ENCODE results near the gene TRIM7. TPM values are rescaled to one million over a fixed set of nuclear protein-coding genes. Genes with fewer than 3 reads are reported as not detected.

TRIM7 gene
- total and polyA plus RNA-seq, 9 of the 15 experiments (the other 6 are each of a cell fraction or from before 2014, with no cell fraction given) = 2.6 to 14.9 (median 8.9) TPM

DNA sequence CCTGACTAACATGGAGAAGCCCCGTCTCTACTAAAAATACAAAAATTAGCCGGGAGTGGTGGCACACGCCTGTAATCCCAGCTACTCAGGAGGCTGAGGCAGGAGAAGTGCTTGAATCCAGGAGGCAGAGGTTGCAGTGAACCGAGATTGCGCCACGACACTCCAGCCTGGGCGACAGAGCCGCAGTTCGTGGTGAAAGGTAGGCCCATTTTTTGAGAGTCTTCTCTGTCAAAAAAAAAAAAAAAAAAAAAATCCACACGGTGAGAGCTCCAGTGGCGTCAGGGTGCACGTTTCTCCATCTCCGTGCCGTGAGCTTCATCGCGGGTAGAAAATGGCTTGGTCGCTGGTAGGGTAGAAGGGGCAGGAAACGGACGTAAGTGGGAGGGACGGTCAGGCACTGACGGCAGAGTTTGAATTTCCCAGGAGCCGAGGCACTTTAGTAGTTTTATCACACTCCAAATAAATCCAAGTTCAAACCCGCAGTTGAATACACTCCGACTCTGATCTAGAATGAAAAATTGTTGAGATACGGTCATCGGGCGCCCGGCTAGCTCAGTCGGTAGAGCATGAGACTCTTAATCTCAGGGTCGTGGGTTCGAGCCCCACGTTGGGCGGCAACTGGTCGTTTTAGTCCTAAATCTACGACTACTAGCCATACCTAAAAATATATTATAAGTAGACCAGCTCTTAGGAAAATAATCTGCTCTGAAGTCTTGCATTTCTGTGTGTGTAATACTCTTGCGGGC lies 2.4 kb upstream of the TRIM7 start (continued):
- TF ChIP-seq, protein P1, sequence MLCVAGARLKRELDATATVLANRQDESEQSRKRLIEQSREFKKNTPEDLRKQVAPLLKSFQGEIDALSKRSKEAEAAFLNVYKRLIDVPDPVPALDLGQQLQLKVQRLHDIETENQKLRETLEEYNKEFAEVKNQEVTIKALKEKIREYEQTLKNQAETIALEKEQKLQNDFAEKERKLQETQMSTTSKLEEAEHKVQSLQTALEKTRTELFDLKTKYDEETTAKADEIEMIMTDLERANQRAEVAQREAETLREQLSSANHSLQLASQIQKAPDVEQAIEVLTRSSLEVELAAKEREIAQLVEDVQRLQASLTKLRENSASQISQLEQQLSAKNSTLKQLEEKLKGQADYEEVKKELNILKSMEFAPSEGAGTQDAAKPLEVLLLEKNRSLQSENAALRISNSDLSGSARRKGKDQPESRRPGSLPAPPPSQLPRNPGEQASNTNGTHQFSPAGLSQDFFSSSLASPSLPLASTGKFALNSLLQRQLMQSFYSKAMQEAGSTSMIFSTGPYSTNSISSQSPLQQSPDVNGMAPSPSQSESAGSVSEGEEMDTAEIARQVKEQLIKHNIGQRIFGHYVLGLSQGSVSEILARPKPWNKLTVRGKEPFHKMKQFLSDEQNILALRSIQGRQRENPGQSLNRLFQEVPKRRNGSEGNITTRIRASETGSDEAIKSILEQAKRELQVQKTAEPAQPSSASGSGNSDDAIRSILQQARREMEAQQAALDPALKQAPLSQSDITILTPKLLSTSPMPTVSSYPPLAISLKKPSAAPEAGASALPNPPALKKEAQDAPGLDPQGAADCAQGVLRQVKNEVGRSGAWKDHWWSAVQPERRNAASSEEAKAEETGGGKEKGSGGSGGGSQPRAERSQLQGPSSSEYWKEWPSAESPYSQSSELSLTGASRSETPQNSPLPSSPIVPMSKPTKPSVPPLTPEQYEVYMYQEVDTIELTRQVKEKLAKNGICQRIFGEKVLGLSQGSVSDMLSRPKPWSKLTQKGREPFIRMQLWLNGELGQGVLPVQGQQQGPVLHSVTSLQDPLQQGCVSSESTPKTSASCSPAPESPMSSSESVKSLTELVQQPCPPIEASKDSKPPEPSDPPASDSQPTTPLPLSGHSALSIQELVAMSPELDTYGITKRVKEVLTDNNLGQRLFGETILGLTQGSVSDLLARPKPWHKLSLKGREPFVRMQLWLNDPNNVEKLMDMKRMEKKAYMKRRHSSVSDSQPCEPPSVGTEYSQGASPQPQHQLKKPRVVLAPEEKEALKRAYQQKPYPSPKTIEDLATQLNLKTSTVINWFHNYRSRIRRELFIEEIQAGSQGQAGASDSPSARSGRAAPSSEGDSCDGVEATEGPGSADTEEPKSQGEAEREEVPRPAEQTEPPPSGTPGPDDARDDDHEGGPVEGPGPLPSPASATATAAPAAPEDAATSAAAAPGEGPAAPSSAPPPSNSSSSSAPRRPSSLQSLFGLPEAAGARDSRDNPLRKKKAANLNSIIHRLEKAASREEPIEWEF (CRISPR knock-in tag; IDR thresholded peaks at IDR 0.05) = no peak
- TF ChIP-seq, protein P2, sequence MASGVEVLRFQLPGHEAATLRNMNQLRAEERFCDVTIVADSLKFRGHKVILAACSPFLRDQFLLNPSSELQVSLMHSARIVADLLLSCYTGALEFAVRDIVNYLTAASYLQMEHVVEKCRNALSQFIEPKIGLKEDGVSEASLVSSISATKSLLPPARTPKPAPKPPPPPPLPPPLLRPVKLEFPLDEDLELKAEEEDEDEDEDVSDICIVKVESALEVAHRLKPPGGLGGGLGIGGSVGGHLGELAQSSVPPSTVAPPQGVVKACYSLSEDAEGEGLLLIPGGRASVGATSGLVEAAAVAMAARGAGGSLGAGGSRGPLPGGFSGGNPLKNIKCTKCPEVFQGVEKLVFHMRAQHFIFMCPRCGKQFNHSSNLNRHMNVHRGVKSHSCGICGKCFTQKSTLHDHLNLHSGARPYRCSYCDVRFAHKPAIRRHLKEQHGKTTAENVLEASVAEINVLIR (CRISPR knock-in tag; IDR thresholded peaks at IDR 0.05) = 0 out of 2 replicates have a peak, but pooled peaks have one; percentile 13
- TF ChIP-seq, protein P3, sequence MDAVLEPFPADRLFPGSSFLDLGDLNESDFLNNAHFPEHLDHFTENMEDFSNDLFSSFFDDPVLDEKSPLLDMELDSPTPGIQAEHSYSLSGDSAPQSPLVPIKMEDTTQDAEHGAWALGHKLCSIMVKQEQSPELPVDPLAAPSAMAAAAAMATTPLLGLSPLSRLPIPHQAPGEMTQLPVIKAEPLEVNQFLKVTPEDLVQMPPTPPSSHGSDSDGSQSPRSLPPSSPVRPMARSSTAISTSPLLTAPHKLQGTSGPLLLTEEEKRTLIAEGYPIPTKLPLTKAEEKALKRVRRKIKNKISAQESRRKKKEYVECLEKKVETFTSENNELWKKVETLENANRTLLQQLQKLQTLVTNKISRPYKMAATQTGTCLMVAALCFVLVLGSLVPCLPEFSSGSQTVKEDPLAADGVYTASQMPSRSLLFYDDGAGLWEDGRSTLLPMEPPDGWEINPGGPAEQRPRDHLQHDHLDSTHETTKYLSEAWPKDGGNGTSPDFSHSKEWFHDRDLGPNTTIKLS (IDR thresholded peaks at IDR 0.05; ENCODE audit: borderline replicate concordance, low read depth) = no peak
- TF ChIP-seq BRD4 (IDR thresholded peaks at IDR 0.05) = peak; percentile 85; the same call in 1 of the 2 replicates
- 0 out of 2 replicates have a peak, but pooled peaks have one; percentile 27 for TF ChIP-seq NFXL1 (CRISPR knock-in tag; IDR thresholded peaks at IDR 0.05)
- 0 out of 2 replicates have a peak, but pooled peaks have one; percentile 2 for TF ChIP-seq GABPB1 (CRISPR knock-in tag; IDR thresholded peaks at IDR 0.05)
- no peak for TF ChIP-seq SP2 (IDR thresholded peaks at IDR 0.05; ENCODE audit: extremely low read depth, low read depth, low read length, poor library complexity, severe bottlenecking)
- no peak for TF ChIP-seq RAD51 (IDR thresholded peaks at IDR 0.05; ENCODE audit: borderline replicate concordance, low read depth)
- peak; percentile 26 to 87; a peak in 3 of 4 replicates for TF ChIP-seq ARNT (IDR thresholded peaks at IDR 0.05)
- no peak for TF ChIP-seq HDAC3 (IDR thresholded peaks at IDR 0.05; ENCODE audit: borderline replicate concordance, partially characterized antibody)
- no peak for TF ChIP-seq PHB2 (IDR thresholded peaks at IDR 0.05; ENCODE audit: low read depth)
- TF ChIP-seq ARHGAP35 (IDR thresholded peaks at IDR 0.05; ENCODE audit: partially characterized antibody) = no peak
- TF ChIP-seq ZNF79 (CRISPR knock-in tag; IDR thresholded peaks at IDR 0.05; ENCODE audit: low read depth) = no peak
- TF ChIP-seq BCL6 (CRISPR knock-in tag; IDR thresholded peaks at IDR 0.05) = no peak
- TF ChIP-seq BRCA1 (IDR thresholded peaks at IDR 0.05) = no peak
- TF ChIP-seq BRCA1 (CRISPR knock-in tag; IDR thresholded peaks at IDR 0.05) = no peak
- TF ChIP-seq, protein P4, sequence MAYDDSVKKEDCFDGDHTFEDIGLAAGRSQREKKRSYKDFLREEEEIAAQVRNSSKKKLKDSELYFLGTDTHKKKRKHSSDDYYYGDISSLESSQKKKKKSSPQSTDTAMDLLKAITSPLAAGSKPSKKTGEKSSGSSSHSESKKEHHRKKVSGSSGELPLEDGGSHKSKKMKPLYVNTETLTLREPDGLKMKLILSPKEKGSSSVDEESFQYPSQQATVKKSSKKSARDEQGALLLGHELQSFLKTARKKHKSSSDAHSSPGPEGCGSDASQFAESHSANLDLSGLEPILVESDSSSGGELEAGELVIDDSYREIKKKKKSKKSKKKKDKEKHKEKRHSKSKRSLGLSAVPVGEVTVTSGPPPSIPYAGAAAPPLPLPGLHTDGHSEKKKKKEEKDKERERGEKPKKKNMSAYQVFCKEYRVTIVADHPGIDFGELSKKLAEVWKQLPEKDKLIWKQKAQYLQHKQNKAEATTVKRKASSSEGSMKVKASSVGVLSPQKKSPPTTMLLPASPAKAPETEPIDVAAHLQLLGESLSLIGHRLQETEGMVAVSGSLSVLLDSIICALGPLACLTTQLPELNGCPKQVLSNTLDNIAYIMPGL (CRISPR knock-in tag; IDR thresholded peaks at IDR 0.05) = no peak; the same call in none of the 2 replicates
